Lower leg skin (tissue), 3 donors: ENCODE data around the gene NT5DC1.

Experiments
- POLR2A ChIP-seq, 2 donors: fragments of 450-650 bp; IDR thresholded peaks; one replicate each; pipeline ENCODE4 v1.6.1; 2016 to 2017; ENCODE audit warnings: antibody characterized with exemption in 2 of 2, mild to moderate bottlenecking in 1 of 2, moderate library complexity in 1 of 2
- TF ChIP-seq, protein P1 (sequence below), 3 donors: fragments of 450-650 bp; IDR thresholded peaks; one replicate each; pipeline ENCODE4 v1.5.1; 2016; ENCODE audit warnings: antibody characterized with exemption in 3 of 3, mild to moderate bottlenecking in 3 of 3, moderate library complexity in 2 of 3

DNA sequence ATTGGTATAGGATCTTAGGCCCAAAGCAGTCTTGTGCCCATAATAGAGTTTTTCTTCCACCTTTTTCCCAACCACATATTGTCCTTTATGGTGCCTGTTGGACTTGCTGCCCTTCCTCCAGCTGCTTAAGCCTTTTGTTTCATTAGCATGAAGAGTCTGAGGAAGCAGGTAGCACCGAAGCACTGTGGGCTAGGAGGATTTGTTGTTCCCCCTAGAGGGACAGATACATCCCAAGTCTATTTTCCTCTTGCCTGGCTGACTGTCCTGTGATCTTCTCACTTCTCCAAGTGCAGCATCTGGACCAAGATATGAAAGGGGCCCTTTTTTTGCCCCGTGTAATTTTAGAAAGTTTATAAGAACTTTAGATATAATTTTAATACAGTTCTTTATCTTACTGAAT lies 75.9 kb downstream of the NT5DC1 start:
- TF ChIP-seq, protein P1, sequence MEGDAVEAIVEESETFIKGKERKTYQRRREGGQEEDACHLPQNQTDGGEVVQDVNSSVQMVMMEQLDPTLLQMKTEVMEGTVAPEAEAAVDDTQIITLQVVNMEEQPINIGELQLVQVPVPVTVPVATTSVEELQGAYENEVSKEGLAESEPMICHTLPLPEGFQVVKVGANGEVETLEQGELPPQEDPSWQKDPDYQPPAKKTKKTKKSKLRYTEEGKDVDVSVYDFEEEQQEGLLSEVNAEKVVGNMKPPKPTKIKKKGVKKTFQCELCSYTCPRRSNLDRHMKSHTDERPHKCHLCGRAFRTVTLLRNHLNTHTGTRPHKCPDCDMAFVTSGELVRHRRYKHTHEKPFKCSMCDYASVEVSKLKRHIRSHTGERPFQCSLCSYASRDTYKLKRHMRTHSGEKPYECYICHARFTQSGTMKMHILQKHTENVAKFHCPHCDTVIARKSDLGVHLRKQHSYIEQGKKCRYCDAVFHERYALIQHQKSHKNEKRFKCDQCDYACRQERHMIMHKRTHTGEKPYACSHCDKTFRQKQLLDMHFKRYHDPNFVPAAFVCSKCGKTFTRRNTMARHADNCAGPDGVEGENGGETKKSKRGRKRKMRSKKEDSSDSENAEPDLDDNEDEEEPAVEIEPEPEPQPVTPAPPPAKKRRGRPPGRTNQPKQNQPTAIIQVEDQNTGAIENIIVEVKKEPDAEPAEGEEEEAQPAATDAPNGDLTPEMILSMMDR (IDR thresholded peaks at IDR 0.05): no peak
- TF ChIP-seq POLR2A (IDR thresholded peaks at IDR 0.05): no peak
